ENCODE results near the gene CCDC66.

Gene CCDC66

GRCh38 chr3:56611364-56611763 lies 54.4 kb downstream of the CCDC66 start:
- no peak for DNase-seq (ENCODE audit: low spot score)
- H3K27ac ChIP-seq (ENCODE audit: poor library complexity, severe bottlenecking): no peak overlapping the region
- no peak overlapping the region for H3K4me3 ChIP-seq (ENCODE audit: severe bottlenecking)
- H3K4me1 ChIP-seq (ENCODE audit: insufficient read depth, poor library complexity, severe bottlenecking): no peaks in the 10 kb centered on the region
- H3K27me3 ChIP-seq (ENCODE audit: insufficient read depth, poor library complexity, severe bottlenecking): no peaks in the 10 kb centered on the region
- peaks cover 35% of the 10 kb centered on the region for H3K36me3 ChIP-seq (ENCODE audit: low read depth)
- TF ChIP-seq CTCF (IDR thresholded peaks at IDR 0.05; ENCODE audit: poor library complexity, severe bottlenecking): no peak
- no peaks in the 10 kb centered on the region for H3K9me3 ChIP-seq (ENCODE audit: severe bottlenecking)
- no peak for ATAC-seq (ENCODE audit: low read depth)

- ATAC-seq (ENCODE audit: low read depth) (no peak), DNase-seq (ENCODE audit: low spot score) (no peak)
- Histone ChIP-seq H3K4me1 (ENCODE audit: insufficient read depth, poor library complexity, severe bottlenecking) (no peaks in the 10 kb centered on the region), H3K36me3 (ENCODE audit: low read depth) (peaks cover 43% of the 10 kb centered on the region), H3K4me3 (ENCODE audit: severe bottlenecking) (no peak overlapping the region), H3K9me3 (ENCODE audit: severe bottlenecking) (no peaks in the 10 kb centered on the region), H3K27ac (ENCODE audit: poor library complexity, severe bottlenecking) (no peak overlapping the region), H3K27me3 (ENCODE audit: insufficient read depth, poor library complexity, severe bottlenecking) (no peaks in the 10 kb centered on the region)
- TF ChIP-seq CTCF (IDR thresholded peaks at IDR 0.05; ENCODE audit: poor library complexity, severe bottlenecking): no peak
Observed at GRCh38 chr3:56612146-56612545, 55.2 kb downstream of the CCDC66 start.

- Histone ChIP-seq H3K4me3 (ENCODE audit: severe bottlenecking) (no peak overlapping the region), H3K27me3 (ENCODE audit: insufficient read depth, poor library complexity, severe bottlenecking) (no peaks in the 10 kb centered on the region), H3K9me3 (ENCODE audit: severe bottlenecking) (no peaks in the 10 kb centered on the region), H3K4me1 (ENCODE audit: insufficient read depth, poor library complexity, severe bottlenecking) (no peaks in the 10 kb centered on the region), H3K27ac (ENCODE audit: poor library complexity, severe bottlenecking) (no peak overlapping the region), H3K36me3 (ENCODE audit: low read depth) (peaks cover 49% of the 10 kb centered on the region)
- ATAC-seq (ENCODE audit: low read depth): no peak
- no peak for TF ChIP-seq CTCF (IDR thresholded peaks at IDR 0.05; ENCODE audit: poor library complexity, severe bottlenecking)
- no peak for DNase-seq (ENCODE audit: low spot score)
Observed at GRCh38 chr3:56613016-56613415, 56.0 kb downstream of the CCDC66 start.

- Histone ChIP-seq H3K27me3 (ENCODE audit: insufficient read depth, poor library complexity, severe bottlenecking) (no peaks in the 10 kb centered on the region), H3K4me1 (ENCODE audit: insufficient read depth, poor library complexity, severe bottlenecking) (no peaks in the 10 kb centered on the region), H3K9me3 (ENCODE audit: severe bottlenecking) (no peaks in the 10 kb centered on the region), H3K27ac (ENCODE audit: poor library complexity, severe bottlenecking) (no peak overlapping the region), H3K36me3 (ENCODE audit: low read depth) (peaks cover 69% of the 10 kb centered on the region), H3K4me3 (ENCODE audit: severe bottlenecking) (no peak overlapping the region)
- no peak for ATAC-seq (ENCODE audit: low read depth)
- DNase-seq (ENCODE audit: low spot score): no peak
- no peak for TF ChIP-seq CTCF (IDR thresholded peaks at IDR 0.05; ENCODE audit: poor library complexity, severe bottlenecking)
Observed at GRCh38 chr3:56616478-56617006, 59.6 kb downstream of the CCDC66 start.

GRCh38 chr3:56620371-56620770 lies 63.4 kb downstream of the CCDC66 start:
- no peaks in the 10 kb centered on the region for H3K27me3 ChIP-seq (ENCODE audit: insufficient read depth, poor library complexity, severe bottlenecking)
- peaks cover 95% of the 10 kb centered on the region for H3K36me3 ChIP-seq (ENCODE audit: low read depth)
- H3K27ac ChIP-seq (ENCODE audit: poor library complexity, severe bottlenecking): no peak overlapping the region
- DNase-seq (ENCODE audit: low spot score) (no peak), ATAC-seq (ENCODE audit: low read depth) (no peak)
- H3K9me3 ChIP-seq (ENCODE audit: severe bottlenecking): no peaks in the 10 kb centered on the region
- TF ChIP-seq CTCF (IDR thresholded peaks at IDR 0.05; ENCODE audit: poor library complexity, severe bottlenecking): no peak
- H3K4me3 ChIP-seq (ENCODE audit: severe bottlenecking): no peak overlapping the region
- no peaks in the 10 kb centered on the region for H3K4me1 ChIP-seq (ENCODE audit: insufficient read depth, poor library complexity, severe bottlenecking)

Measured in RWPE2 (cell line).